SJCRH30 (cell line): ENCODE measurements around the gene ANKRD36. TPM values are rescaled to one million over a fixed set of nuclear protein-coding genes. Genes with fewer than 3 reads are reported as not detected.
"Not testable (repeated sequence)": the region's sequence is repeated elsewhere in the genome, so short reads cannot be mapped to it uniquely, and the experiment has no call there.

Experiments
- DNase-seq, 2 experiments: peaks; one replicate each; pipeline ENCODE4 v3.0.0-alpha.2; 2015 to 2020
- H3K27ac ChIP-seq: fragments of 250-450 bp; sonication (Bioruptor Pico); 2 replicates; pipeline ENCODE4 v1.5.1; 2020; ENCODE audit warnings: mild to moderate bottlenecking, moderate library complexity
- H3K27me3 ChIP-seq: fragments of 250-450 bp; sonication (Bioruptor Pico); 2 replicates; pipeline ENCODE4 v1.5.1; 2020; ENCODE audit warnings: mild to moderate bottlenecking, moderate library complexity
- H3K36me3 ChIP-seq: fragments of 250-450 bp; sonication (Bioruptor Pico); 2 replicates; pipeline ENCODE4 v1.5.1; 2020; ENCODE audit warnings: mild to moderate bottlenecking, moderate library complexity
- H3K4me1 ChIP-seq: fragments of 250-450 bp; sonication (Bioruptor Pico); 2 replicates; pipeline ENCODE4 v1.5.1; 2020; ENCODE audit warnings: mild to moderate bottlenecking, moderate library complexity
- H3K4me3 ChIP-seq: fragments of 250-450 bp; sonication (Bioruptor Pico); 2 replicates; pipeline ENCODE4 v1.5.1; 2020; ENCODE audit warnings: mild to moderate bottlenecking, moderate library complexity
- H3K9me3 ChIP-seq: fragments of 250-450 bp; sonication (Bioruptor Pico); replicated peaks from 2 replicates; pipeline ENCODE4 v1.5.1; 2020; ENCODE audit warnings: mild to moderate bottlenecking, moderate library complexity
- total RNA-seq: library from RNA; depleted of rRNA; stranded (reverse); fragments of >200 nt; shearing (Covaris generic); gene quantifications from 2 replicates; pipeline ENCODE4 v1.2.3, GENCODE V29; 2014

Gene ANKRD36
- total RNA-seq, 1 experiment from 2014 or later, result 27.1 TPM

- not testable (repeated sequence) for DNase-seq
Observed at GRCh38 chr2:97200887-97201286, 87.9 kb downstream of the ANKRD36 start.

GRCh38 chr2:97202643-97203250 is 89.8 kb downstream of the ANKRD36 start:
- not testable (repeated sequence) for H3K4me3 ChIP-seq, DNase-seq, H3K4me1 ChIP-seq, H3K27me3 ChIP-seq, H3K27ac ChIP-seq, H3K9me3 ChIP-seq
- H3K36me3 ChIP-seq, result peaks cover 18% of the 10 kb centered on the region; the same call in 1 of the 2 replicates

More at GRCh38 chr2:97200887-97201286, 87.9 kb downstream of the ANKRD36 start:
- H3K36me3 ChIP-seq, result peaks cover 23% of the 10 kb centered on the region; the same call in 1 of the 2 replicates
- not testable (repeated sequence) for H3K27me3 ChIP-seq, H3K4me3 ChIP-seq, H3K27ac ChIP-seq, H3K4me1 ChIP-seq, H3K9me3 ChIP-seq

- no peak overlapping the region for H3K27ac ChIP-seq
Observed at GRCh38 chr2:97210325-97210724, 97.4 kb downstream of the ANKRD36 start.

GRCh38 chr2:97215025-97215424 is 102.1 kb downstream of the ANKRD36 start:
- H3K4me1 ChIP-seq, H3K36me3 ChIP-seq, H3K27ac ChIP-seq, H3K27me3 ChIP-seq, DNase-seq, H3K4me3 ChIP-seq, H3K9me3 ChIP-seq: not testable (repeated sequence)

More at GRCh38 chr2:97210325-97210724, 97.4 kb downstream of the ANKRD36 start:
- Histone ChIP-seq H3K36me3 (peaks cover 3% of the 10 kb centered on the region; the same call in 1 of the 2 replicates), H3K4me1 (no peaks in the 10 kb centered on the region), H3K9me3 (no peaks in the 10 kb centered on the region), H3K4me3 (no peak overlapping the region), H3K27me3 (no peaks in the 10 kb centered on the region)
- no peak for DNase-seq

GRCh38 chr2:97230848-97231585 is 118.1 kb downstream of the ANKRD36 start:
- H3K27me3 ChIP-seq, result not testable (repeated sequence)

GRCh38 chr2:97232981-97233380 is 120.0 kb downstream of the ANKRD36 start:
- H3K4me1 ChIP-seq, H3K27ac ChIP-seq, H3K9me3 ChIP-seq, H3K36me3 ChIP-seq, H3K27me3 ChIP-seq, H3K4me3 ChIP-seq, DNase-seq: not testable (repeated sequence)

More at GRCh38 chr2:97230848-97231585, 118.1 kb downstream of the ANKRD36 start:
- not testable (repeated sequence) for H3K4me1 ChIP-seq, H3K4me3 ChIP-seq, H3K27ac ChIP-seq, DNase-seq, H3K36me3 ChIP-seq
- H3K9me3 ChIP-seq, result peaks cover 13% of the 10 kb centered on the region; the same call in 1 of the 2 replicates

- not testable (repeated sequence) for H3K27ac ChIP-seq, H3K4me1 ChIP-seq, H3K36me3 ChIP-seq, H3K27me3 ChIP-seq, H3K4me3 ChIP-seq, H3K9me3 ChIP-seq, DNase-seq
Observed at GRCh38 chr2:97233660-97234295, 120.8 kb downstream of the ANKRD36 start.

- H3K27me3 ChIP-seq, H3K9me3 ChIP-seq, H3K4me3 ChIP-seq, H3K4me1 ChIP-seq, H3K27ac ChIP-seq, H3K36me3 ChIP-seq, DNase-seq: not testable (repeated sequence)
Observed at GRCh38 chr2:97261192-97261591, 148.2 kb downstream of the ANKRD36 start.

GRCh38 chr2:97266449-97266848 is 153.5 kb downstream of the ANKRD36 start:
- not testable (repeated sequence) for H3K27ac ChIP-seq, H3K36me3 ChIP-seq, H3K9me3 ChIP-seq, H3K4me3 ChIP-seq, H3K27me3 ChIP-seq, H3K4me1 ChIP-seq, DNase-seq

- DNase-seq, result peak in 1 of 2 experiments; percentile 6
- Histone ChIP-seq H3K9me3 (no peaks in the 10 kb centered on the region), H3K4me1 (no peaks in the 10 kb centered on the region), H3K36me3 (0 out of 2 replicates have a peak, but pooled peaks cover 2% of the 10 kb centered on the region), H3K4me3 (no peak overlapping the region), H3K27me3 (no peaks in the 10 kb centered on the region), H3K27ac (no peak overlapping the region)
Observed at GRCh38 chr2:97267411-97268074, 154.6 kb downstream of the ANKRD36 start.

GRCh38 chr2:97268075-97268591 is 155.2 kb downstream of the ANKRD36 start:
- H3K27me3 ChIP-seq, DNase-seq, H3K9me3 ChIP-seq, H3K27ac ChIP-seq, H3K36me3 ChIP-seq, H3K4me3 ChIP-seq, H3K4me1 ChIP-seq: not testable (repeated sequence)

GRCh38 chr2:97276232-97276798 is 163.4 kb downstream of the ANKRD36 start:
- not testable (repeated sequence) for H3K4me3 ChIP-seq, H3K27ac ChIP-seq, H3K4me1 ChIP-seq, H3K27me3 ChIP-seq, H3K36me3 ChIP-seq, H3K9me3 ChIP-seq, DNase-seq

- DNase-seq, H3K36me3 ChIP-seq, H3K4me1 ChIP-seq, H3K27ac ChIP-seq, H3K27me3 ChIP-seq, H3K9me3 ChIP-seq, H3K4me3 ChIP-seq: not testable (repeated sequence)
Observed at GRCh38 chr2:97285187-97285586, 172.2 kb downstream of the ANKRD36 start.

GRCh38 chr2:97293687-97294086 is 180.7 kb downstream of the ANKRD36 start:
- H3K4me1 ChIP-seq, H3K27me3 ChIP-seq, DNase-seq, H3K36me3 ChIP-seq, H3K4me3 ChIP-seq, H3K27ac ChIP-seq, H3K9me3 ChIP-seq: not testable (repeated sequence)
